H1 (cell line): ENCODE data around the gene RCAN2. TPM values are rescaled to one million over a fixed set of nuclear protein-coding genes. Genes with fewer than 3 reads are reported as not detected.

Experiments used
- CTCF ChIA-PET: fragments of 300-600 bp; sonication (Branson Sonifier 250); formaldehyde crosslinking; loops from one replicate; lab custom pipeline; 2021; ENCODE audit not compliant: partially characterized antibody; lab: Charles Lee
- POLR2A ChIA-PET: fragments of 300-600 bp; sonication (Branson Sonifier 250); formaldehyde crosslinking; loops from one replicate; lab custom pipeline; 2021; ENCODE audit warnings: inconsistent platforms; ENCODE audit not compliant: partially characterized antibody; lab: Charles Lee
- DNase-seq, 2 experiments: peaks; one replicate each; pipeline versions ENCODE4 v3.0.0 to v3.0.0-alpha.2; 2010 to 2022; ENCODE audit warnings: low spot score in 2 of 2, low read depth in 1 of 2, mixed read lengths in 1 of 2
- FAIRE-seq: peaks from 2 replicates; lab custom pipeline; 2011; peaks lifted over from hg19 to GRCh38; lab: Jason Lieb, UNC
- H2AFZ ChIP-seq: 2 replicates; pipeline ENCODE4 v1.8.1; 2012; ENCODE audit warnings: low read length, inconsistent platforms
- H2AK5ac ChIP-seq: 2 replicates; pipeline ENCODE4 v1.6.1; 2013; ENCODE audit warnings: low read depth, low read length
- H2BK120ac ChIP-seq: replicated peaks from 2 replicates; pipeline ENCODE3; 2013; ENCODE audit warnings: low read depth, low read length, inconsistent platforms
- H2BK12ac ChIP-seq: 2 replicates; pipeline ENCODE4 v1.6.1; 2013; ENCODE audit warnings: low read depth, low read length
- H2BK15ac ChIP-seq: 2 replicates; pipeline ENCODE4 v1.6.1; 2013; ENCODE audit warnings: low read length
- H2BK20ac ChIP-seq: 2 replicates; pipeline ENCODE4 v1.6.1; 2013; ENCODE audit warnings: low read length
- H2BK5ac ChIP-seq: 2 replicates; pipeline ENCODE4 v1.6.1; 2013; ENCODE audit warnings: low read depth, low read length
- H3K14ac ChIP-seq: 2 replicates; pipeline ENCODE4 v1.6.1; 2013; ENCODE audit warnings: inconsistent platforms; ENCODE audit not compliant: insufficient read length
- H3K18ac ChIP-seq: 2 replicates; pipeline ENCODE4 v1.6.1; 2013; ENCODE audit warnings: low read length; ENCODE audit errors: extremely low read depth
- H3K23ac ChIP-seq: 2 replicates; pipeline ENCODE4 v1.6.1; 2013; ENCODE audit warnings: inconsistent platforms; ENCODE audit not compliant: insufficient read length
- H3K23me2 ChIP-seq: 2 replicates; pipeline ENCODE4 v1.6.1; 2013; ENCODE audit warnings: low read depth, low read length
- H3K27ac ChIP-seq: 2 replicates; pipeline ENCODE4 v1.6.1; 2011; ENCODE audit warnings: low read depth, low read length, inconsistent platforms
- H3K27me3 ChIP-seq, 4 experiments: replicated peaks in 1 of 4; 1 replicate in 1 of 4; 2 replicates in 3 of 4; pipeline versions ENCODE4 v1.6.1 to v1.8.1; 2011 to 2013; ENCODE audit warnings: low read length in 3 of 4, mild to moderate bottlenecking in 3 of 4, inconsistent platforms in 2 of 4, mixed read lengths in 2 of 4, moderate library complexity in 1 of 4; ENCODE audit not compliant: control insufficient read depth in 3 of 4, insufficient read depth in 3 of 4; ENCODE audit errors: extremely low read depth in 1 of 4
- H3K36me3 ChIP-seq, 4 experiments: 2 replicates each; pipeline versions ENCODE4 v1.6.1 to v1.8.1; 2011 to 2013; ENCODE audit warnings: mild to moderate bottlenecking in 4 of 4, low read length in 3 of 4, moderate library complexity in 2 of 4, control low read depth in 1 of 4, inconsistent platforms in 1 of 4; ENCODE audit not compliant: insufficient read depth in 4 of 4, control insufficient read depth in 2 of 4
- H3K4ac ChIP-seq: replicated peaks from 2 replicates; pipeline ENCODE3; 2013; ENCODE audit warnings: low read length, low read depth, mixed read lengths, inconsistent platforms; ENCODE audit not compliant: insufficient read length
- H3K4me1 ChIP-seq, 4 experiments: replicated peaks in 1 of 4; 1 replicate in 1 of 4; 2 replicates in 3 of 4; pipeline versions ENCODE4 v1.6.1 to v1.8.1; 2011 to 2013; ENCODE audit warnings: low read length in 3 of 4, inconsistent platforms in 2 of 4, mixed read lengths in 1 of 4; ENCODE audit not compliant: insufficient read depth in 4 of 4, control insufficient read depth in 3 of 4
- H3K4me2 ChIP-seq, 2 experiments: 2 replicates each; pipeline versions ENCODE4 v1.6.1 to v1.8.1; 2011 to 2013; ENCODE audit warnings: low read depth in 2 of 2, low read length in 2 of 2, control low read depth in 1 of 2, inconsistent platforms in 1 of 2, mild to moderate bottlenecking in 1 of 2; ENCODE audit not compliant: insufficient read depth in 1 of 2
- H3K4me3 ChIP-seq, 4 experiments: fragments of 200-600, 300-600 bp in 1 of 4; sonication (generic), shearing (Covaris generic), sonication (Bioruptor Twin) in 1 of 4; 2 replicates each; pipeline versions ENCODE4 v1.5.1 to v1.8.1; 2011 to 2016; ENCODE audit warnings: low read length in 4 of 4, low read depth in 3 of 4, control low read depth in 2 of 4, inconsistent platforms in 2 of 4, mild to moderate bottlenecking in 2 of 4, mixed read lengths in 1 of 4, moderate library complexity in 1 of 4; ENCODE audit not compliant: insufficient read depth in 2 of 4; ENCODE audit errors: extremely low read depth in 1 of 4
- H3K56ac ChIP-seq: replicated peaks from 2 replicates; pipeline ENCODE3; 2013; ENCODE audit warnings: low read depth, mild to moderate bottlenecking, mixed read lengths, low read length, inconsistent platforms; ENCODE audit not compliant: insufficient read length
- H3K79me1 ChIP-seq: 2 replicates; pipeline ENCODE4 v1.6.1; 2013; ENCODE audit warnings: low read depth, low read length, control low read depth
- H3K79me2 ChIP-seq, 2 experiments: 2 replicates each; pipeline versions ENCODE4 v1.6.1 to v1.8.1; 2012 to 2013; ENCODE audit warnings: low read length in 2 of 2, mild to moderate bottlenecking in 2 of 2, inconsistent platforms in 1 of 2; ENCODE audit not compliant: insufficient read depth in 2 of 2, control insufficient read depth in 1 of 2
- H3K9ac ChIP-seq, 4 experiments: replicated peaks in 1 of 4; 1 replicate in 1 of 4; 2 replicates in 3 of 4; pipeline versions ENCODE4 v1.6.1 to v1.8.1; 2011 to 2013; ENCODE audit warnings: low read depth in 3 of 4, low read length in 3 of 4, control low read depth in 2 of 4, mild to moderate bottlenecking in 2 of 4, moderate library complexity in 2 of 4, inconsistent platforms in 1 of 4; ENCODE audit errors: extremely low read depth in 1 of 4
- H3K9me3 ChIP-seq, 2 experiments: 2 replicates each; pipeline versions ENCODE4 v1.6.1 to v1.8.1; 2012 to 2013; ENCODE audit warnings: mild to moderate bottlenecking in 2 of 2, moderate library complexity in 2 of 2, control low read depth in 1 of 2, inconsistent platforms in 1 of 2, low read depth in 1 of 2, low read length in 1 of 2, mixed read lengths in 1 of 2; ENCODE audit not compliant: insufficient read depth in 2 of 2
- H4K20me1 ChIP-seq, 2 experiments: replicated peaks in 1 of 2; 2 replicates each; pipeline versions ENCODE3 to v1.8.1; 2011 to 2013; ENCODE audit warnings: inconsistent platforms in 2 of 2, low read length in 2 of 2, mild to moderate bottlenecking in 1 of 2; ENCODE audit not compliant: insufficient read depth in 2 of 2, control insufficient read depth in 1 of 2
- H4K5ac ChIP-seq: 2 replicates; pipeline ENCODE4 v1.6.1; 2013; ENCODE audit warnings: low read length, low read depth, mixed read lengths, inconsistent platforms; ENCODE audit not compliant: insufficient read length
- H4K8ac ChIP-seq: 2 replicates; pipeline ENCODE4 v1.8.0; 2013; ENCODE audit warnings: mild to moderate bottlenecking, moderate library complexity, low read length, inconsistent platforms; ENCODE audit not compliant: insufficient read depth; ENCODE audit errors: extremely low read depth
- H4K91ac ChIP-seq: replicated peaks from 2 replicates; pipeline ENCODE3; 2013; ENCODE audit warnings: low read length, mixed read lengths, inconsistent platforms; ENCODE audit not compliant: insufficient read length
- CHD1 ChIP-seq: IDR thresholded peaks from 2 replicates; pipeline ENCODE4 v1.6.1; 2012; ENCODE audit warnings: low read depth, low read length, improper control_type of control experiment
- CREB1 ChIP-seq: IDR thresholded peaks from 2 replicates; pipeline ENCODE4 v1.6.1; 2012; ENCODE audit warnings: inconsistent platforms
- RFX5 ChIP-seq: IDR thresholded peaks from 2 replicates; pipeline ENCODE4 v1.6.1; 2011; ENCODE audit warnings: low read depth, low read length, improper control_type of control experiment, borderline replicate concordance
- SAP30 ChIP-seq: fragments of 300-600 bp; sonication (generic); IDR thresholded peaks from 2 replicates; pipeline ENCODE4 v1.7.1; 2012; ENCODE audit warnings: low read length, moderate library complexity, mild to moderate bottlenecking, inconsistent platforms; ENCODE audit not compliant: insufficient read depth, insufficient replicate concordance
- YY1 ChIP-seq: IDR thresholded peaks from 2 replicates; pipeline ENCODE4 v1.6.1; 2011; ENCODE audit warnings: low read depth, mild to moderate bottlenecking, low read length
- WGBS, 2 experiments: shearing (Covaris generic) in 1 of 2; methylation state at CpG; one replicate each; pipeline versions ENCODE4 v1.1.6 to v1.1.7; 2013 to 2015; ENCODE audit warnings: low lambda C conversion rate in 2 of 2, mixed read lengths in 2 of 2, inconsistent platforms in 1 of 2, low coverage in 1 of 2, missing lambda C conversion rate in 1 of 2; ENCODE audit not compliant: insufficient replicate concordance in 2 of 2, insufficient coverage in 1 of 2, insufficient read length in 1 of 2; ENCODE audit errors: extremely low coverage in 1 of 2, missing lambda C conversion rate in 1 of 2; 5-methylcytosine and 5-hydroxymethylcytosine counted together
- polyA plus RNA-seq, 7 experiments: library from polyadenylated mRNA; depleted of rRNA in 3 of 7; stranded (reverse) in 5 of 7; unstranded in 2 of 7; fragments of >200 nt in 5 of 7; fragments of 200-250 nt in 2 of 7; gene quantifications; 1 replicate in 5 of 7; 2 replicates in 1 of 7; 4 replicates in 1 of 7; pipeline versions ENCODE4 v1.2.1 to v1.2.3, GENCODE V29; 2011 to 2013; ENCODE audit warnings: missing spikeins in 2 of 7, mixed read lengths in 2 of 7
- total RNA-seq: library from RNA; stranded (reverse); fragmentation: NEBNext Ultra II Directional; extraction: Animal tissue kit (Norgen Biotek cat#: 25700); gene quantifications from 2 replicates; pipeline ENCODE4 v1.2.1, GENCODE V29; 2021

Gene RCAN2
- total and polyA plus RNA-seq, 2 of the 8 experiments (the other 6 are each of a cell fraction or from before 2014, with no cell fraction given), result 5.0 to 8.5 TPM

GRCh38 chr6:46222286-46222685 is 269.0 kb downstream of the RCAN2 start:
- FAIRE-seq (no peak), DNase-seq (no peak)
- no peak overlapping the region for H3K4me2 ChIP-seq
- no peak overlapping the region for H3K4ac ChIP-seq
- no peaks in the 10 kb centered on the region for H3K79me2 ChIP-seq
- no peak overlapping the region for H2BK120ac ChIP-seq
- no peaks in the 10 kb centered on the region for H3K36me3 ChIP-seq
- no peaks in the 10 kb centered on the region for H3K9me3 ChIP-seq
- H2AFZ ChIP-seq, result no peak overlapping the region
- no peak overlapping the region for H2BK20ac ChIP-seq
- 76% methylated on average over 1 of the region's 1 CpG; no CpG with 5 or more reads in 1 of the 2 experiments for WGBS, 2 experiments
- H3K4me1 ChIP-seq, result no peaks in the 10 kb centered on the region
- TF ChIP-seq CHD1 (no peak), RFX5 (no peak), SAP30 (no peak), CREB1 (no peak), YY1 (no peak)
- no peak overlapping the region for H3K9ac ChIP-seq
- H3K27ac ChIP-seq, result no peak overlapping the region
- H3K56ac ChIP-seq, result no peak overlapping the region
- H4K5ac ChIP-seq, result no peak overlapping the region
- no peak overlapping the region for H4K8ac ChIP-seq
- H3K4me3 ChIP-seq, result no peak overlapping the region
- no peak overlapping the region for H3K14ac ChIP-seq
- no peak overlapping the region for H2BK12ac ChIP-seq
- H2AK5ac ChIP-seq, result no peak overlapping the region
- ChIA-PET POLR2A (no interaction called here), CTCF (interaction anchor here (0.7 to 6.3 kb wide), 27 partner anchors 10 to 769 kb away, joined by 3 to 29 read pairs (median 4); partner anchors contain the start of gene RCAN2)
- H3K27me3 ChIP-seq, result no peaks in the 10 kb centered on the region
- no peaks in the 10 kb centered on the region for H3K79me1 ChIP-seq
- no peak overlapping the region for H3K18ac ChIP-seq
- no peak overlapping the region for H3K23ac ChIP-seq
- no peaks in the 10 kb centered on the region for H3K23me2 ChIP-seq
- H4K20me1 ChIP-seq, result no peaks in the 10 kb centered on the region
- no peak overlapping the region for H2BK15ac ChIP-seq
- H4K91ac ChIP-seq, result no peak overlapping the region
- H2BK5ac ChIP-seq, result no peak overlapping the region
